KOPT-K1 (cell line): ENCODE measurements around the gene GRHPR.
A peak's percentile ranks its signal among the peaks of the same experiment; 100 is the strongest.
"Not testable (repeated sequence)": the region's sequence is repeated elsewhere in the genome, so short reads cannot be mapped to it uniquely, and the experiment has no call there.

Experiments
- H3K27ac ChIP-seq: fragments of 200-600 bp; sonication (generic); 2 replicates; pipeline ENCODE4 v1.5.1; 2016; ENCODE audit warnings: antibody characterized with exemption, mild to moderate bottlenecking, low read depth, low read length; ENCODE audit not compliant: poor library complexity, severe bottlenecking
- H3K36me3 ChIP-seq: fragments of 200-600 bp; sonication (generic); 2 replicates; pipeline ENCODE4 v1.5.1; 2017; ENCODE audit warnings: antibody characterized with exemption, mild to moderate bottlenecking, low read length, moderate library complexity; ENCODE audit not compliant: insufficient read depth
- H3K9me3 ChIP-seq: fragments of 200-600 bp; sonication (generic); 2 replicates; pipeline ENCODE4 v1.5.1; 2017; ENCODE audit warnings: antibody characterized with exemption, low read length, mild to moderate bottlenecking; ENCODE audit not compliant: insufficient read depth, poor library complexity, severe bottlenecking

GRHPR gene

GRCh38 chr9:37386988-37387387, 35.5 kb upstream of the GRHPR start:
- Histone ChIP-seq H3K9me3 (no peaks in the 10 kb centered on the region), H3K27ac (no peak overlapping the region), H3K36me3 (no peaks in the 10 kb centered on the region)

GRCh38 chr9:37390759-37391158, 31.7 kb upstream of the GRHPR start:
- Histone ChIP-seq H3K36me3 (no peaks in the 10 kb centered on the region), H3K27ac (no peak overlapping the region), H3K9me3 (no peaks in the 10 kb centered on the region)

GRCh38 chr9:37392272-37392671, 30.2 kb upstream of the GRHPR start:
- Histone ChIP-seq H3K9me3 (no peaks in the 10 kb centered on the region), H3K36me3 (no peaks in the 10 kb centered on the region), H3K27ac (no peak overlapping the region)

- H3K36me3 ChIP-seq: no peaks in the 10 kb centered on the region
- no peak overlapping the region for H3K27ac ChIP-seq
- H3K9me3 ChIP-seq: no peaks in the 10 kb centered on the region
Measured at GRCh38 chr9:37395229-37395628, 27.3 kb upstream of the GRHPR start.

- Histone ChIP-seq H3K9me3 (no peaks in the 10 kb centered on the region), H3K36me3 (no peaks in the 10 kb centered on the region), H3K27ac (no peak overlapping the region)
Measured at GRCh38 chr9:37395663-37396062, 26.8 kb upstream of the GRHPR start.

- not testable (repeated sequence) for H3K9me3 ChIP-seq, H3K36me3 ChIP-seq, H3K27ac ChIP-seq
Measured at GRCh38 chr9:37397948-37398347, 24.5 kb upstream of the GRHPR start.

GRCh38 chr9:37398464-37399025, 24.0 kb upstream of the GRHPR start:
- no peaks in the 10 kb centered on the region for H3K36me3 ChIP-seq
- no peaks in the 10 kb centered on the region for H3K9me3 ChIP-seq
- no peak overlapping the region for H3K27ac ChIP-seq

GRCh38 chr9:37399336-37399735, 23.2 kb upstream of the GRHPR start:
- Histone ChIP-seq H3K27ac (no peak overlapping the region), H3K36me3 (no peaks in the 10 kb centered on the region), H3K9me3 (no peaks in the 10 kb centered on the region)

- no peaks in the 10 kb centered on the region for H3K36me3 ChIP-seq
- no peaks in the 10 kb centered on the region for H3K9me3 ChIP-seq
- H3K27ac ChIP-seq: no peak overlapping the region
Measured at GRCh38 chr9:37404590-37404989, 17.9 kb upstream of the GRHPR start.

- no peaks in the 10 kb centered on the region for H3K36me3 ChIP-seq
- H3K27ac ChIP-seq: no peak overlapping the region
- no peaks in the 10 kb centered on the region for H3K9me3 ChIP-seq
Measured at GRCh38 chr9:37405350-37405749, 17.1 kb upstream of the GRHPR start.

- Histone ChIP-seq H3K9me3 (no peaks in the 10 kb centered on the region), H3K36me3 (no peaks in the 10 kb centered on the region), H3K27ac (no peak overlapping the region)
Measured at GRCh38 chr9:37405764-37406380, 16.6 kb upstream of the GRHPR start.

GRCh38 chr9:37406603-37407401, 15.7 kb upstream of the GRHPR start:
- no peak overlapping the region for H3K27ac ChIP-seq
- no peaks in the 10 kb centered on the region for H3K36me3 ChIP-seq
- no peaks in the 10 kb centered on the region for H3K9me3 ChIP-seq

- Histone ChIP-seq H3K36me3 (no peaks in the 10 kb centered on the region), H3K27ac (no peak overlapping the region), H3K9me3 (no peaks in the 10 kb centered on the region)
Measured at GRCh38 chr9:37407468-37407867, 15.0 kb upstream of the GRHPR start.

GRCh38 chr9:37408933-37409710, 13.4 kb upstream of the GRHPR start:
- Histone ChIP-seq H3K27ac (peak overlapping the region; percentile 35), H3K9me3 (no peaks in the 10 kb centered on the region), H3K36me3 (no peaks in the 10 kb centered on the region)

- no peak overlapping the region for H3K27ac ChIP-seq
- no peaks in the 10 kb centered on the region for H3K36me3 ChIP-seq
- no peaks in the 10 kb centered on the region for H3K9me3 ChIP-seq
Measured at GRCh38 chr9:37410354-37410861, 12.1 kb upstream of the GRHPR start.
